HuH-7.5 (cell line): ENCODE results near the gene DHRS11.
"Not testable (repeated sequence)": the region's sequence is repeated elsewhere in the genome, so short reads cannot be mapped to it uniquely, and the experiment has no call there.

Experiments used
- DNase-seq: peaks from one replicate; pipeline ENCODE4 v3.0.0; 2011; ENCODE audit warnings: low spot score

Gene DHRS11

GRCh38 chr17:36593656-36594316, 2.1 kb downstream of the DHRS11 start:
- DNase-seq: no peak

- no peak for DNase-seq
Measured at GRCh38 chr17:36594626-36595401, 3.1 kb downstream of the DHRS11 start.

GRCh38 chr17:36597226-36597625, 5.5 kb downstream of the DHRS11 start:
- DNase-seq: no peak

GRCh38 chr17:36597866-36598777, 6.4 kb downstream of the DHRS11 start:
- DNase-seq: no peak

- DNase-seq: no peak
Measured at GRCh38 chr17:36598951-36599401, 7.3 kb downstream of the DHRS11 start.

- DNase-seq: no peak
Measured at GRCh38 chr17:36599546-36600250, 8.0 kb downstream of the DHRS11 start.

- no peak for DNase-seq
Measured at GRCh38 chr17:36600465-36600864, 8.8 kb downstream of the DHRS11 start.

- DNase-seq: no peak
Measured at GRCh38 chr17:36600936-36601302, 9.2 kb downstream of the DHRS11 start.

- peak; percentile 83 for DNase-seq
Measured at GRCh38 chr17:36601303-36602029, 9.8 kb downstream of the DHRS11 start, which contains the start of gene MRM1. TSS of gene MRM1 (plus strand) at chr17:36601583. CDS start at chr17:36601811, 228 bp downstream.

GRCh38 chr17:36602030-36602748, 10.5 kb downstream of the DHRS11 start:
- no peak for DNase-seq

GRCh38 chr17:36602924-36603384, 11.3 kb downstream of the DHRS11 start:
- peak; percentile 72 for DNase-seq

GRCh38 chr17:36605028-36605427, 13.3 kb downstream of the DHRS11 start:
- not testable (repeated sequence) for DNase-seq

GRCh38 chr17:36608280-36608679, 16.6 kb downstream of the DHRS11 start:
- DNase-seq: no peak

- DNase-seq: no peak
Measured at GRCh38 chr17:36608794-36609497, 17.3 kb downstream of the DHRS11 start.

GRCh38 chr17:36609498-36609862, 17.8 kb downstream of the DHRS11 start:
- DNase-seq: no peak

- no peak for DNase-seq
Measured at GRCh38 chr17:36610474-36610873, 18.8 kb downstream of the DHRS11 start.

- DNase-seq: no peak
Measured at GRCh38 chr17:36611345-36612072, 19.8 kb downstream of the DHRS11 start.

GRCh38 chr17:36612323-36612722, 20.6 kb downstream of the DHRS11 start:
- DNase-seq: no peak

GRCh38 chr17:36613155-36613554, 21.5 kb downstream of the DHRS11 start:
- DNase-seq: no peak
